SU-DHL-6 (cell line): Measurements from ENCODE around the gene ANKRD30A.

ENCODE experiments used
- H2AFZ ChIP-seq: fragments of 200-600 bp; sonication (generic); 2 replicates; pipeline ENCODE4 v1.6.1; 2014; ENCODE audit warnings: low read depth, mild to moderate bottlenecking, moderate library complexity, mixed read lengths, antibody characterized with exemption, low read length; ENCODE audit not compliant: severe bottlenecking
- H3F3A ChIP-seq: fragments of 200-600 bp; shearing (Covaris generic); 2 replicates; pipeline ENCODE4 v1.6.0; 2016; ENCODE audit warnings: antibody characterized with exemption, mild to moderate bottlenecking; ENCODE audit not compliant: insufficient read depth
- H3K27ac ChIP-seq: fragments of 200-600 bp; sonication (generic); 2 replicates; pipeline ENCODE4 v1.5.1; 2016; ENCODE audit warnings: low read depth, mild to moderate bottlenecking, low read length, moderate library complexity, mixed read lengths
- H3K27me3 ChIP-seq: fragments of 200-600 bp; sonication (generic), shearing (Covaris generic); 2 replicates; pipeline ENCODE4 v1.6.0; 2014; ENCODE audit warnings: mild to moderate bottlenecking, low read length
- H3K36me3 ChIP-seq: fragments of 200-600 bp; sonication (generic); 2 replicates; pipeline ENCODE4 v1.6.1; 2014; ENCODE audit warnings: mild to moderate bottlenecking, low read length, mixed read lengths
- H3K4me2 ChIP-seq: fragments of 300-600, 200-600 bp; shearing (Covaris generic), sonication (generic); 2 replicates; pipeline ENCODE4 v1.6.0; 2014; ENCODE audit warnings: low read length, low read depth, mild to moderate bottlenecking; ENCODE audit not compliant: poor library complexity, severe bottlenecking
- H3K4me3 ChIP-seq: fragments of 200-600 bp; sonication (generic); 2 replicates; pipeline ENCODE4 v1.5.1; 2014; ENCODE audit warnings: antibody characterized with exemption, low read length, mild to moderate bottlenecking, mixed read lengths; ENCODE audit not compliant: insufficient read depth, poor library complexity, severe bottlenecking
- H3K79me2 ChIP-seq: fragments of 200-600 bp; sonication (generic); 2 replicates; pipeline ENCODE4 v1.6.1; 2014; ENCODE audit warnings: mild to moderate bottlenecking, low read length, moderate library complexity; ENCODE audit not compliant: insufficient read depth
- H3K9ac ChIP-seq: fragments of 200-600 bp; sonication (generic); 2 replicates; pipeline ENCODE4 v1.7.0; 2014; ENCODE audit warnings: mild to moderate bottlenecking, low read length
- H3K9me2 ChIP-seq: fragments of 200-600 bp; sonication (generic); replicated peaks from 2 replicates; pipeline ENCODE4 v1.6.1; 2014; ENCODE audit warnings: low read length; ENCODE audit not compliant: insufficient read depth
- H3K9me3 ChIP-seq: fragments of 200-600 bp; sonication (generic); 2 replicates; pipeline ENCODE4 v1.6.1; 2014; ENCODE audit warnings: low read length, mixed read lengths; ENCODE audit not compliant: insufficient read depth
- H4K20me1 ChIP-seq: fragments of 200-600 bp; sonication (generic); 2 replicates; pipeline ENCODE4 v1.6.1; 2014; ENCODE audit warnings: low read depth, mild to moderate bottlenecking, antibody characterized with exemption, low read length, moderate library complexity, mixed read lengths
- CTCF ChIP-seq: fragments of 200-600 bp; sonication (generic); IDR thresholded peaks from one replicate; pipeline ENCODE4 v1.5.1; 2017; ENCODE audit warnings: antibody characterized with exemption, mild to moderate bottlenecking, low read length, moderate library complexity; ENCODE audit not compliant: insufficient read depth, poor library complexity, severe bottlenecking
- EZH2phosphoT487 ChIP-seq: fragments of 200-600 bp; sonication (generic), shearing (Covaris generic); conservative IDR thresholded peaks from 2 replicates; pipeline ENCODE4 v1.6.1; 2018; ENCODE audit warnings: mild to moderate bottlenecking, antibody characterized with exemption, low read length, moderate library complexity, mixed read lengths

ANKRD30A gene

GRCh38 chr10:37263304-37263703 lies 137.9 kb downstream of the ANKRD30A start:
- no peak overlapping the region for H3K4me2 ChIP-seq
- H3K27me3 ChIP-seq, result no peaks in the 10 kb centered on the region
- no peaks in the 10 kb centered on the region for H3K36me3 ChIP-seq
- TF ChIP-seq CTCF (no peak), EZH2phosphoT487 (no peak)
- no peaks in the 10 kb centered on the region for H3K79me2 ChIP-seq
- H3K9me3 ChIP-seq, result no peaks in the 10 kb centered on the region
- no peak overlapping the region for H2AFZ ChIP-seq
- H3K9ac ChIP-seq, result no peak overlapping the region
- H3F3A ChIP-seq, result no peaks in the 10 kb centered on the region
- no peak overlapping the region for H3K4me3 ChIP-seq
- H4K20me1 ChIP-seq, result no peaks in the 10 kb centered on the region
- H3K9me2 ChIP-seq, result no peaks in the 10 kb centered on the region
- no peak overlapping the region for H3K27ac ChIP-seq

- Histone ChIP-seq H3K79me2 (no peaks in the 10 kb centered on the region), H3K36me3 (no peaks in the 10 kb centered on the region), H3K9me3 (no peaks in the 10 kb centered on the region), H3K4me2 (no peak overlapping the region), H3K4me3 (no peak overlapping the region), H3K27ac (no peak overlapping the region), H3F3A (no peaks in the 10 kb centered on the region), H3K9me2 (no peaks in the 10 kb centered on the region), H4K20me1 (no peaks in the 10 kb centered on the region), H3K9ac (no peak overlapping the region), H3K27me3 (no peaks in the 10 kb centered on the region), H2AFZ (no peak overlapping the region)
- TF ChIP-seq CTCF (no peak), EZH2phosphoT487 (no peak)
Observed at GRCh38 chr10:37268266-37268665, 142.9 kb downstream of the ANKRD30A start.

GRCh38 chr10:37269554-37270256 lies 144.3 kb downstream of the ANKRD30A start:
- H3K27ac ChIP-seq, result no peak overlapping the region
- no peak overlapping the region for H3K4me2 ChIP-seq
- no peaks in the 10 kb centered on the region for H4K20me1 ChIP-seq
- H3K27me3 ChIP-seq, result no peaks in the 10 kb centered on the region
- H3K4me3 ChIP-seq, result no peak overlapping the region
- H3F3A ChIP-seq, result no peaks in the 10 kb centered on the region
- H3K79me2 ChIP-seq, result no peaks in the 10 kb centered on the region
- H2AFZ ChIP-seq, result no peak overlapping the region
- H3K36me3 ChIP-seq, result no peaks in the 10 kb centered on the region
- no peaks in the 10 kb centered on the region for H3K9me2 ChIP-seq
- TF ChIP-seq CTCF (no peak), EZH2phosphoT487 (no peak)
- no peaks in the 10 kb centered on the region for H3K9me3 ChIP-seq
- H3K9ac ChIP-seq, result no peak overlapping the region
